Skeletal muscle satellite cell (primary cell): ENCODE data around the gene FAM136A.
"Not testable (repeated sequence)": the region's sequence is repeated elsewhere in the genome, so short reads cannot be mapped to it uniquely, and the experiment has no call there.

Source experiments
- H3K27me3 ChIP-seq: 2 replicates; pipeline ENCODE4 v1.7.0; 2013; ENCODE audit warnings: low read length; ENCODE audit not compliant: control insufficient read depth, insufficient read depth
- H3K36me3 ChIP-seq: 2 replicates; pipeline ENCODE4 v1.7.0; 2013; ENCODE audit warnings: mild to moderate bottlenecking, control low read depth, low read length; ENCODE audit not compliant: insufficient read depth
- H3K4me1 ChIP-seq: 2 replicates; pipeline ENCODE4 v1.7.0; 2013; ENCODE audit warnings: low read length; ENCODE audit not compliant: control insufficient read depth, insufficient read depth
- H3K4me2 ChIP-seq: 2 replicates; pipeline ENCODE4 v1.7.0; 2013; ENCODE audit warnings: mild to moderate bottlenecking, low read length
- H3K4me3 ChIP-seq: 2 replicates; pipeline ENCODE4 v1.7.0; 2013; ENCODE audit warnings: low read length
- H3K9ac ChIP-seq: 2 replicates; pipeline ENCODE4 v1.7.0; 2013; ENCODE audit warnings: mild to moderate bottlenecking, low read depth, low read length, moderate library complexity
- H3K9me3 ChIP-seq: replicated peaks from 2 replicates; pipeline ENCODE4 v1.7.0; 2013; ENCODE audit warnings: mild to moderate bottlenecking, control low read depth, low read length

The FAM136A gene

GRCh38 chr2:70283500-70284191 is 18.2 kb downstream of the FAM136A start:
- Histone ChIP-seq H3K4me3 (no peak overlapping the region), H3K9ac (no peak overlapping the region), H3K27me3 (no peaks in the 10 kb centered on the region), H3K4me2 (no peak overlapping the region), H3K36me3 (peaks cover 79% of the 10 kb centered on the region), H3K9me3 (no peaks in the 10 kb centered on the region), H3K4me1 (no peaks in the 10 kb centered on the region)

DNA sequence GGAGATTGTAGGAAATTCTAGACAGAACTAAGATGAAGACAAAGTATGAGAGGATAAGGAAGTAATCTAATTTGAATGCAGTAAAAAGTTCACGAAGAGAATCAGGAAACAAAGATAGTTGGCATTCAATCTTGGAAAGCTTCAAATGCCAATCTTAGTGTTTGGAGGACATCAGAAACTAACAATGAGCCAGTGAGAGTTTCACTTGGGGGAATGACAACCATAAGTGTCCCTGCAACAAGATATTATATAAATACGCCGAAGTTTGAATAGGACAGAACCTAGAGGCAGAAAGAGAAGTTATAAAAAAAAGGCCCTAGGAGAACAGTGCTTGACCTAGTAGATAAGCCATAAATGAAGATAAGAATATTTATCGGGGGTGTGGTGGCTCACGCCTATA is 19.4 kb downstream of the FAM136A start:
- H3K4me3 ChIP-seq, result no peak overlapping the region
- no peaks in the 10 kb centered on the region for H3K9me3 ChIP-seq
- no peak overlapping the region for H3K9ac ChIP-seq
- H3K4me2 ChIP-seq, result no peak overlapping the region
- H3K36me3 ChIP-seq, result peaks cover 79% of the 10 kb centered on the region
- no peaks in the 10 kb centered on the region for H3K4me1 ChIP-seq
- H3K27me3 ChIP-seq, result no peaks in the 10 kb centered on the region

DNA sequence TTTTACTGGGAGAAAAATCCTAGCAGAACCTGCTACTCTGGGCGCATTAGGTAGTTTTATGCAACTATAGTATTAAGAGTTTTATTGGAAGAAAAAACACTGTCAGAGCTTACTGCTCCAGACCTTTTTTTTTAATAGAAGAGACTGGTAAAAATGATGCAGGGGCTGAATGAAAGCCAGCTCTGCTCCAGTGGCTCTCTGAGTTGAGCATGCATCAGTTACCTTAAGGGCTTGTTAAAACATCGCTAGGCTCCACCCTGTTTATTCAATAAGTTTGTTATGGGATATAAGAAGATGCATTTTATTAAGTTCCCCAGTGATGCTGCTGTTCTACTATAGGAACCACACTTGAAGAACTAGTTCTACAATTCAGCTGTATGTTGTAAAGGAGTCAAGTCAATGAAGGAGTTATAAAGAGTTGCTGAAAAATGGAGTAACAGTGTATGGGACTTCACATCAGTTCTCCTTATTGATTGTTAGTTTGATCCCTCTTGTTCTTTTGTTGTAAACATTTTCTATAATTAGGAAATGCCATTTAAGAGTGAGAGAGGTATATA is 21.5 kb downstream of the FAM136A start:
- H3K36me3 ChIP-seq, result peaks cover 73% of the 10 kb centered on the region
- H3K9me3 ChIP-seq, result no peaks in the 10 kb centered on the region
- no peak overlapping the region for H3K4me2 ChIP-seq
- H3K4me3 ChIP-seq, result no peak overlapping the region
- H3K4me1 ChIP-seq, result no peaks in the 10 kb centered on the region
- H3K27me3 ChIP-seq, result no peaks in the 10 kb centered on the region
- H3K9ac ChIP-seq, result no peak overlapping the region

- no peak overlapping the region for H3K9ac ChIP-seq
- no peak overlapping the region for H3K4me3 ChIP-seq
- H3K4me1 ChIP-seq, result no peaks in the 10 kb centered on the region
- no peak overlapping the region for H3K4me2 ChIP-seq
- no peaks in the 10 kb centered on the region for H3K27me3 ChIP-seq
- H3K9me3 ChIP-seq, result no peaks in the 10 kb centered on the region
- peaks cover 20% of the 10 kb centered on the region for H3K36me3 ChIP-seq
These were observed 31.5 kb downstream of the FAM136A start for GRCh38 chr2:70270323-70270722.

GRCh38 chr2:70269422-70270302 is 32.2 kb downstream of the FAM136A start:
- peaks cover 19% of the 10 kb centered on the region for H3K36me3 ChIP-seq
- H3K9ac ChIP-seq, H3K4me1 ChIP-seq, H3K9me3 ChIP-seq, H3K4me2 ChIP-seq, H3K27me3 ChIP-seq, H3K4me3 ChIP-seq: not testable (repeated sequence)

DNA sequence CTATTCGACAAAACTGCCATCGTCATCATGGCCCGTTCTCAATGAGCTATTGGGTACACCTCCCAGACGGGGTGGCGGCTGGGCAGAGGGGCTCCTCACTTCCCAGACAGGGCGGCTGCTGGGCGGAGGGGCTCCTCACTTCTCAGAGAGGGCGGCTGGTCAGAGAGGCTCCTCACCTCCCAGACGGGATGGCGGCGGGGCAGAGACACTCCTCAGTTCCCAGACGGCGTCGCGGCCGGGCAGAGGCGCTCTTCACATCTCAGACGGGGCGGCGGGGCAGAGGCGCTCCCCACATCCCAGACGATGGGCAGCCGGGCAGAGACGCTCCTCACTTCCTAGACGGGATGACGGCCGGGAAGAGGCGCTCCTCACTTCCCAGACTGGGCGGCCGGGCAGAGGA is 34.9 kb downstream of the FAM136A start:
- H3K9me3 ChIP-seq, H3K4me1 ChIP-seq, H3K9ac ChIP-seq, H3K4me3 ChIP-seq, H3K27me3 ChIP-seq, H3K4me2 ChIP-seq: not testable (repeated sequence)
- peaks cover 18% of the 10 kb centered on the region for H3K36me3 ChIP-seq

DNA sequence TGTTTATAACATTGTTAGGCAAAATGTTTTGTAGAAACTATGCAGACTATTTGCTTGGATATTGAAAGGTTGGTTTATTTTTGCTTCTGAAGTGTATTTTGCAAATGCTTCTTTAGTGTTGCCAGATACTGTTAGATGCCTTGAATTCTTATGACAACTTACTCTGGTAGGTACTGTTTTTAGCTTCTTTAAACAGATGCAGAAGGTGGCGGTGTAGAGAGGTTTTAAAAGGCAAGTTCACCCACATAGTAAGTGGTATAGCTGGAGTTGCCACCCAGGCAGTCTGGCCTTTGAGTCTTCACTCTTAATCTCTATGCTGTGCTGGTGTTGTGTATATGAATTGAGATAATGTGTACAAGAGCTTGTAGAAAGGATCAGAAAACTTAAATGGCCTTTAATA is 40.4 kb downstream of the FAM136A start:
- H3K36me3 ChIP-seq, result peaks cover 15% of the 10 kb centered on the region
- H3K4me1 ChIP-seq, result peaks cover 12% of the 10 kb centered on the region
- no peak overlapping the region for H3K4me2 ChIP-seq
- H3K27me3 ChIP-seq, result no peaks in the 10 kb centered on the region
- H3K9ac ChIP-seq, result no peak overlapping the region
- no peak overlapping the region for H3K4me3 ChIP-seq
- no peaks in the 10 kb centered on the region for H3K9me3 ChIP-seq

DNA sequence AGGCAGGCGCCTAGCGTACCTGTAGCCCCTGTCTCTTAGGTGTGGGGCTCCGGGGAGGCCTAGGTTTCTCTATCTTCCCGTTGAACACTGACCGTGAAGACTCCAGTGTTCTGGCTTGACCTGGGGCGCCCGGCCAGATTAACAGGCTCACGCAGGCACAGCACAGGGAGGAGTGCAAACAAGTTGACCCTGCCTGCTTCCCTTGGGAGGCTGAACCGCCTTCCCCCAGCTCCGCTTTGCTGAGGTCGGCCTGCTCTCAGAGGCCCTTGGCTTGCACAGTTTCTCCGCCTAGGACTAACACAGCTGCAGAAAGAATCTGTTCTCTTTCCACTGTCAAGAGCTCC is 43.4 kb downstream of the FAM136A start:
- Histone ChIP-seq H3K27me3 (no peaks in the 10 kb centered on the region), H3K4me2 (peak overlapping the region; percentile 94), H3K9ac (peak overlapping the region; percentile 90), H3K36me3 (no peaks in the 10 kb centered on the region), H3K9me3 (no peaks in the 10 kb centered on the region), H3K4me3 (peak overlapping the region; percentile 98), H3K4me1 (peaks cover 12% of the 10 kb centered on the region)

- Histone ChIP-seq H3K36me3 (no peaks in the 10 kb centered on the region), H3K9ac (no peak overlapping the region)
These were observed 46.1 kb downstream of the FAM136A start for GRCh38 chr2:70255637-70256314.

GRCh38 chr2:70250434-70250833 is 51.4 kb downstream of the FAM136A start:
- no peaks in the 10 kb centered on the region for H3K36me3 ChIP-seq
- no peak overlapping the region for H3K4me2 ChIP-seq
- H3K9ac ChIP-seq, result no peak overlapping the region
- peaks cover 7% of the 10 kb centered on the region for H3K4me1 ChIP-seq
- no peaks in the 10 kb centered on the region for H3K9me3 ChIP-seq
- H3K27me3 ChIP-seq, result no peaks in the 10 kb centered on the region
- no peak overlapping the region for H3K4me3 ChIP-seq

More at GRCh38 chr2:70255637-70256314, 46.1 kb downstream of the FAM136A start:
- Histone ChIP-seq H3K4me1 (peaks cover 12% of the 10 kb centered on the region), H3K27me3 (no peaks in the 10 kb centered on the region), H3K4me2 (no peak overlapping the region), H3K4me3 (no peak overlapping the region), H3K9me3 (no peaks in the 10 kb centered on the region)

DNA sequence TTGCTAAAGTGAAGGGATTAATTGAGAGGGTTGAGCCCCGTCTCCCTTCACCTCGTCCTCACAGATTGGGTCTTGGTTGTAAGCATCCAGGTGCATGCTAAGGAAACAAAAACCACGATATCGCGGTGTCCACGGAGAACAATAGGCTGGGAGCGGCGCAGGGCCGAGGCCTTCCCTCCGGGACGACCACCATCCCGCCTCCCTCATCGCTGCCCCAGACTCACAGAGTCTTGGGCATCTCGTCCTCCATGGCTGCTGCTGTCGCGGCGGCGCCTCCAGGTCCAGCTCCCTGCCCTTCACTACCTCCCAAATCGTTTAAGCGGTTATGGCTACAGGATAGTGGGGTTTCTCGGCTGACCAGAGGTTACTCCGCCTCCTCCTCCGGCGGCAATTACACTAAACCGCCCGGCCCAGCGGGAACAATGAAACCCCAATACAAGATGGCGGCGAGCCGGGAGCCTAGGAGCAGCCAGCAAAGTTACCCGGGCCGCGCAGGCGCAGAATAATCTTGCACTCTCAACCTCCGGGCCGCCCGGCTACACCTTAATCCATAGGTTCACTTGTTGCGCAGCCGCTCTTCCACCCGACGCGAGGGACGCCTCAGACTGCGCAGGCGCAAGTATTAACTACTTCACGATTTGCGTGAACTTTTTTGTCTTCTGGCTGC is 53.6 kb downstream of the FAM136A start, which contains the start of gene TIA1:
Gene TIA1, minus strand, starts transcription at position 448 of the 667 bp plus-strand sequence. Its CDS starts 198 bp downstream, at position 250.
- H3K36me3 ChIP-seq, result no peaks in the 10 kb centered on the region
- peak within 1 kb of the TSS; percentile 88 for H3K4me3 ChIP-seq

More for the DNA sequence above, 53.6 kb downstream of the FAM136A start, which contains the start of gene TIA1:
- H3K9ac ChIP-seq, result peak within 1 kb of the TSS; percentile 96
- peak within 1 kb of the TSS; percentile 85 for H3K4me2 ChIP-seq
- peaks cover 12% of the 10 kb centered on the region for H3K4me1 ChIP-seq
- H3K9me3 ChIP-seq, result no peaks in the 10 kb centered on the region
- no peaks in the 10 kb centered on the region for H3K27me3 ChIP-seq
